GM19467 (cell line): ENCODE data around the gene CES5A.
"Not testable (repeated sequence)": the region's sequence is repeated elsewhere in the genome, so short reads cannot be mapped to it uniquely, and the experiment has no call there.

Source experiments
- ATAC-seq: cut with Tn5 transposase; IDR thresholded peaks from one replicate; pipeline ENCODE4 v1.9.1; 2021; ENCODE audit warnings: mild to moderate bottlenecking, moderate library complexity; ENCODE audit not compliant: unreplicated experiment

Gene CES5A

DNA sequence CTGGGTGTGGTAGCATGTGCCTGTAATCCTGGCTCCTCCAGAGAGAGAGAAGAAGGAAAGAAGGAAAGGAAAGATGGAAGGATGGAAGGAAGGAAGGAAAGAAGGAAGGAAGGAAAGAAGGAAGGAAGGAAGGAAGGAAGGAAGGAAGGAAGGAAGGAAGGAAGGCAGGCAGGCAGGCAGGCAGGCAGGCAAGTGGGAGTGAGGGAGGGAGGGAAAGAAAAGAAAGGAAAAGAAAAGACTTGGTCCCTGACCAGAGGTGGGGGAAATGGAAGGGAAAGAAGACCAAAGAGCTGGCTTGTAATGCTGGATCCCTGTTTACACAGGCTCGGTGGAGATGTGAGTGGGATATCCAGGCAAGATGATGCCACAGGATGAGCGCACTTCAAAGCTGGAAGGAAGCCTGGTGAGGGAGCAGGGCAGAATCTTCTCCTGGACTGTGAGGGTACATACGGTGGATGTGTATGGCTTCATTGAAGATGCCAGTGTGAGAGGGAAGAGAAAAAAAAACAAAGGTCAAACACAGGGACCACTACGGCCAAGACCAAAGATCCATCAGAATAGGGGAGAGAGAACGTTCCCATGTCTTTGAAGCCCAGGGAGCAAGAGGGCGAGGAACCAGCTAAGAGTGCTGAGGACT lies 44.4 kb downstream of the CES5A start:
- no peak for ATAC-seq

DNA sequence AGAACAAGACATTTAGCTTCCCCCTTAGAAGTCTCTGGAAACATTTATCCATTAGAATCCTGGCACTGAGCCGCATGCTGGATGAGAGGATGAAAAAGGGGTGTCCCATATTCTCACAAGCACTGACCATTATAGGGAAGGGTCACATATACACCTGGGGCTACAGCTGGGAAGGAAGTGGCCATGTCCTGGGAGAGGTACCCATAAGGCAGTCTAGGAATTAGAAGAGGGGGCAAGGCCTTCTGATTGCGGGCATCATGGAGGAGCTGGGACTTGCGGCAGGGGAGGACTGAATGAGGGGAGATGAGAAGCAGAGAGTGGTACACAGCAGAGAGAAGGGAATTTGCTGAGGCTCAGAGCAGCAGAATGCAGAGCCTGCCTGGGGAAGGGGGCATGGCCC lies 45.9 kb downstream of the CES5A start:
- not testable (repeated sequence) for ATAC-seq

DNA sequence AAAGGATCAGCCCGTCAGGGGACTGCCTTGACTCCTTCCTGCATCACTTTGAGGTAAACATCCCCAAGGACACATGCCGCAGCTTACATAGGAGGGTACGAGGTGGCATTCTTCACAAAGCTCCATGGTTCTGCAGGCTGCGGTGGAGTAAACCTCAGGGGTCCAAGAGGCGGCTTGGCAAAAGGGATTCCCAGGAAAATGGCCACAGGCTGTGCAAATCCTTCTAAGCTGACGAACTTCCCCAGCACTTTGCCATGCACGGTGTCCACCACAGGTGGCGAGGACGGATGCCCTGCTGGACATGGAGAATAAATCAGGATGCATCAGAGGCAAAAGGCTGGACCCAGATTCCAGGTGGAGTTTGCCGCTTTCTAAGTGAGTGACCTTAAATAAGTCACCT lies 46.5 kb downstream of the CES5A start:
- ATAC-seq, result no peak

GRCh38 chr16:55825115-55825728 lies 50.0 kb downstream of the CES5A start:
- no peak for ATAC-seq

GRCh38 chr16:55824473-55825000 lies 50.6 kb downstream of the CES5A start:
- no peak for ATAC-seq

- no peak for ATAC-seq
These were observed 52.8 kb downstream of the CES5A start for GRCh38 chr16:55822280-55822810.

- no peak for ATAC-seq
These were observed 54.0 kb downstream of the CES5A start for GRCh38 chr16:55821210-55821609.

GRCh38 chr16:55820615-55821014 lies 54.6 kb downstream of the CES5A start:
- no peak for ATAC-seq

DNA sequence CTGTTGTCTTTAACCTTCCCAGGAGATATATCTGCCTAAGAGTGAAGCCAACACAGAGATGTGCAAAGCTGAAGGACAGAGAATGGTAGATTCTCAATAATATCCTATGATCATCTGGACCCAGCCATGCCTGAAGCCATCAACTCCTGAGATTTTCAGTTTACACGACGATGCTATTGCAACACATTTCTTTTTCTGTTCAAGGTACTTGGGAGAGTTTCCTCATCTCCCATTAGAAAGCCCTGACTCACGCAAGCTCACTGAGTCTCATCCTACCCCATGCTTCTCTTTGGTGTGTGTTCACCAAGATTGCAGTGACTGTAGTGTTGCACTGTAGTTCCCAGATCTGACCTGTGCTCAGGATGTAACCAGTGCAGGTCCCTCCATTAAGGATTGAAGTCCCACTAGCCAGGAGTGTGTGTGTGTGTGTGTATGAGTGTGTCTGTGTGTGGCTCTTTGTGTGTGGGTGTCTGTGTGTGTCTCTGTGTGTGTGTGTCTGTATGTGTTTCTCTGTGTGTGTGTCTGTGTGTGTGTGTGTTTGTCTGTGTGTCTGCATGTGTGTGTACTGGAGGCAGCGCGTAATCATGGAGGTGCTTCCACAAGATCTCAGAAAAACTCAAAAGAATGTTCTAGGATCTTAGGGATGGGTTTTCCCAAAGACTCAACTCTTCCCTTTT lies 57.8 kb downstream of the CES5A start:
- no peak for ATAC-seq

- ATAC-seq, result not testable (repeated sequence)
These were observed 59.0 kb downstream of the CES5A start for GRCh38 chr16:55816222-55816621.

- ATAC-seq, result no peak
These were observed 59.9 kb downstream of the CES5A start for GRCh38 chr16:55815320-55815719.

DNA sequence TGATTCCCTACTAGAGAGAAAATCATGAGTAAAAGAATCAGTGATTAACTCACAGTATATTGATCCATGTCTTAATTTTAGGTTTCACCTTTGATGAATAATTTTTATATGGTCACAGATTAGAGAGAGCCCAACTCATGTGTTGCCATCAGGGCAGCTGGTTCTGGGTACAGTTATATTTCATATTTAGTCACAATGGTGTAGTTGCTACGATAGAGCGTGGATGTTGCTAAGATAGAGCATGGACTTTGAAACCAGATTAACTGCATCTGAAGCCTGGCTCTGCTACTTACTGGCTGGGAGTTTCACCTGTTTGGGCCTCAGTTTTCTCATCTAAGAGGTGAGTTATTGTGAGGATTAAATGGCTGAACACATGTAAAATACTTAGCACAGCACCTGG lies 61.0 kb downstream of the CES5A start:
- ATAC-seq, result not testable (repeated sequence)

GRCh38 chr16:55813730-55814129 lies 61.4 kb downstream of the CES5A start:
- not testable (repeated sequence) for ATAC-seq

DNA sequence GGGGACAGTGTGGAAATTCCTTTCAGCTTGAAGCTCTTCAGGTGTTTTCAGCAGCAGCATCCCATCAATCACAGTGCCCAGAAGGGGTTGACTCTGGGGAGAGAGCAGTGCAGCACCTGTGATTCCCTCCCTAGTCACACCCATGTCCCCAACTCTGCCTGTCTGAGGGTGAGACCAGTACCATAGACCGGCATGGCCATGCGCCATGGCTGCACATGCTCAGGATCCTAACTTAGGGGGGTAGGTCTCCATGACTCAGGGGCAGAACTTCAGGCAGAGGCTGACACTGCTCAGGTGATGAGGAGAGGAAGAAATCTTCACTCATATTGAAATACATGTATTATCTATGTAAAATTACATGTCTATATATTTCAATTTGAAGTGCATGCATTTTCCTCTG lies 62.2 kb downstream of the CES5A start:
- no peak for ATAC-seq

GRCh38 chr16:55811811-55812210 lies 63.4 kb downstream of the CES5A start:
- no peak for ATAC-seq

DNA sequence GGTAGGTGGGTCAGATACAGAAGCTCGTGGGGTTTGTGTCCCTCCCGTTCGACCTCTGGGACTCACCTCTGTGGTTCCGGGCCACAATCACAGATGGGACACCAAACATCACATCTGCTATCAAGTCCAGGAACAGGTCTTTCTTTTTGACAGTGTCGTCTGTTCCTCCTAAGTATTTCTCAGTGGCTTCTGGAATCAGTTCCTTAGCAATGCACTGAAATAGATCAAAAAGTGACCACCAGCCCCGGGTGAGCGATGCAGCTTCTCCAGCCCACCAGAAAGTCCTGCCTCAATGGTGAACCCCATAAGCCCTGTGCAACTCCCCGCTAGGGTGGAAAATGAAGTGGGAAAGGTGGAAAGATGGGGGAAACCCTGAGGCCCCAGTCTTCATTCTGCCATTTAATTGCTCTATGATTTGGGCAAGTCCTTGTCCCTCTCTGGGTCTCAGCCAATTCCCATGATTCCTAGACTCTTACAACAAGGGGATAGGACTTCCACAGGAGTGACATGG lies 64.7 kb downstream of the CES5A start:
- ATAC-seq, result no peak

- no peak for ATAC-seq
These were observed 65.3 kb downstream of the CES5A start for GRCh38 chr16:55809851-55810250.

- ATAC-seq, result no peak
These were observed 65.8 kb downstream of the CES5A start for GRCh38 chr16:55809386-55809785.

GRCh38 chr16:55808286-55808685 lies 66.9 kb downstream of the CES5A start:
- ATAC-seq, result not testable (repeated sequence)

- ATAC-seq, result not testable (repeated sequence)
These were observed 70.1 kb downstream of the CES5A start for GRCh38 chr16:55805104-55805503.

GRCh38 chr16:55803681-55804080 lies 71.5 kb downstream of the CES5A start:
- not testable (repeated sequence) for ATAC-seq
